Smooth muscle cell (in vitro differentiated cells): ENCODE results near the gene COX8C. TPM values are rescaled to one million over a fixed set of nuclear protein-coding genes. Genes with fewer than 3 reads are reported as not detected.
"Not testable (repeated sequence)": the region's sequence is repeated elsewhere in the genome, so short reads cannot be mapped to it uniquely, and the experiment has no call there.

Experiments used
- DNase-seq: peaks from one replicate; lab custom pipeline; 2025; ENCODE audit not compliant: unreplicated experiment; lab: John Stamatoyannopoulos, UW
- H2AFZ ChIP-seq: fragments of 200-600 bp; sonication (generic); 2 replicates; pipeline ENCODE4 v1.6.0; 2016; ENCODE audit warnings: antibody characterized with exemption, low read depth, mild to moderate bottlenecking
- H3F3A ChIP-seq: fragments of 200-600 bp; sonication (generic); 2 replicates; pipeline ENCODE4 v1.6.0; 2017; ENCODE audit warnings: antibody characterized with exemption, low read depth
- H3K27ac ChIP-seq: fragments of 200-600 bp; sonication (generic); 2 replicates; pipeline ENCODE4 v1.5.1; 2016; ENCODE audit warnings: low read depth, mild to moderate bottlenecking
- H3K27me3 ChIP-seq: fragments of 200-600 bp; sonication (generic); 2 replicates; pipeline ENCODE4 v1.6.1; 2016; ENCODE audit warnings: low read depth, mild to moderate bottlenecking
- H3K36me3 ChIP-seq: fragments of 200-600 bp; sonication (generic); 2 replicates; pipeline ENCODE4 v1.5.1; 2016; ENCODE audit warnings: low read depth
- H3K4me1 ChIP-seq: fragments of 200-600 bp; sonication (generic); 2 replicates; pipeline ENCODE4 v1.5.1; 2016; ENCODE audit warnings: low read depth
- H3K4me2 ChIP-seq: fragments of 200-600 bp; sonication (generic); 2 replicates; pipeline ENCODE4 v1.6.0; 2016; ENCODE audit warnings: mild to moderate bottlenecking
- H3K4me3 ChIP-seq: fragments of 200-600 bp; sonication (generic); 2 replicates; pipeline ENCODE4 v1.5.1; 2016; ENCODE audit warnings: mild to moderate bottlenecking
- H3K79me2 ChIP-seq: fragments of 200-600 bp; sonication (generic); 2 replicates; pipeline ENCODE4 v1.6.0; 2016; ENCODE audit warnings: low read depth, mild to moderate bottlenecking
- H3K9ac ChIP-seq: fragments of 200-600 bp; sonication (generic); 2 replicates; pipeline ENCODE4 v1.6.0; 2016; ENCODE audit warnings: low read depth
- H3K9me3 ChIP-seq: fragments of 200-600 bp; sonication (generic); replicated peaks from 2 replicates; pipeline ENCODE4 v1.5.1; 2016; ENCODE audit warnings: low read depth
- H4K20me1 ChIP-seq: fragments of 200-600 bp; sonication (generic); 2 replicates; pipeline ENCODE4 v1.6.0; 2016; ENCODE audit warnings: low read depth
- WGBS: methylation state at CpG from one replicate; pipeline ENCODE4 v1.1.7; 2016; ENCODE audit warnings: low lambda C conversion rate; 5-methylcytosine and 5-hydroxymethylcytosine counted together
- polyA plus RNA-seq: library from polyadenylated mRNA; unstranded; fragments of >200 nt; fragmentation: Nextera tagmentation; extraction: Ambion mirVana; gene quantifications from 2 replicates; pipeline ENCODE4 v1.2.1, GENCODE V29; 2016
- total RNA-seq: library from RNA; depleted of rRNA; stranded (reverse); fragments of >200 nt; gene quantifications from 2 replicates; pipeline ENCODE4 v1.2.3, GENCODE V29; 2014
- TF ChIP-seq, protein P1 (sequence below): fragments of 200-600 bp; sonication (generic); IDR thresholded peaks from 2 replicates; pipeline ENCODE4 v1.5.1; 2017; ENCODE audit warnings: borderline replicate concordance, mild to moderate bottlenecking, antibody characterized with exemption; ENCODE audit not compliant: insufficient read depth, poor library complexity, severe bottlenecking

The COX8C gene
- total and polyA plus RNA-seq, 2 experiments from 2014 or later = not detected

DNA sequence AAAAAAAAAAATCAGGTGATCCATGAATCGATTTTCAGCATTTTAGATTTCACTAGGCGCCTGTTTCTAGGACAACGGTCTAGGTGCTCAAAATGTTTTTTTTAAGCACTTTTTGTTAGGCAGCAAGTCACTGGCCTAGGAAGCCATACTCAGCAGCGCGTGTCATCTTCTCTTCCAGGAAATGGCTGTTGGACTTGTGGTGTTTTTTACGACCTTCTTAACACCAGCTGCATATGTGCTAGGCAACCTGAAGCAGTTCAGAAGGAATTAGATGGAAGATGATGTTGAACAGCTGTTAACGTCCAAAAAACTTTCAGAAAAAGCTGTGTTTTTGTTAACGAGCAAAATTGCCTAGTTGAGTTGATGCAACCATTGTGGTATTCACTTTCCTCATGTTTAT is 868 bp downstream of the COX8C start:
- Histone ChIP-seq H4K20me1 (no peaks in the 10 kb centered on the region), H3K36me3 (no peaks in the 10 kb centered on the region), H3K4me1 (peaks cover 11% of the 10 kb centered on the region), H3F3A (no peaks in the 10 kb centered on the region), H3K9ac (no peak overlapping the region), H3K4me2 (no peak overlapping the region), H3K9me3 (no peaks in the 10 kb centered on the region), H3K4me3 (no peak overlapping the region), H3K27ac (no peak overlapping the region), H3K27me3 (no peaks in the 10 kb centered on the region), H2AFZ (no peak overlapping the region), H3K79me2 (no peaks in the 10 kb centered on the region)
- 72% methylated on average over 8 of the region's 8 CpGs for WGBS
- no peak for DNase-seq
- TF ChIP-seq, protein P1, sequence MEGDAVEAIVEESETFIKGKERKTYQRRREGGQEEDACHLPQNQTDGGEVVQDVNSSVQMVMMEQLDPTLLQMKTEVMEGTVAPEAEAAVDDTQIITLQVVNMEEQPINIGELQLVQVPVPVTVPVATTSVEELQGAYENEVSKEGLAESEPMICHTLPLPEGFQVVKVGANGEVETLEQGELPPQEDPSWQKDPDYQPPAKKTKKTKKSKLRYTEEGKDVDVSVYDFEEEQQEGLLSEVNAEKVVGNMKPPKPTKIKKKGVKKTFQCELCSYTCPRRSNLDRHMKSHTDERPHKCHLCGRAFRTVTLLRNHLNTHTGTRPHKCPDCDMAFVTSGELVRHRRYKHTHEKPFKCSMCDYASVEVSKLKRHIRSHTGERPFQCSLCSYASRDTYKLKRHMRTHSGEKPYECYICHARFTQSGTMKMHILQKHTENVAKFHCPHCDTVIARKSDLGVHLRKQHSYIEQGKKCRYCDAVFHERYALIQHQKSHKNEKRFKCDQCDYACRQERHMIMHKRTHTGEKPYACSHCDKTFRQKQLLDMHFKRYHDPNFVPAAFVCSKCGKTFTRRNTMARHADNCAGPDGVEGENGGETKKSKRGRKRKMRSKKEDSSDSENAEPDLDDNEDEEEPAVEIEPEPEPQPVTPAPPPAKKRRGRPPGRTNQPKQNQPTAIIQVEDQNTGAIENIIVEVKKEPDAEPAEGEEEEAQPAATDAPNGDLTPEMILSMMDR = no peak

DNA sequence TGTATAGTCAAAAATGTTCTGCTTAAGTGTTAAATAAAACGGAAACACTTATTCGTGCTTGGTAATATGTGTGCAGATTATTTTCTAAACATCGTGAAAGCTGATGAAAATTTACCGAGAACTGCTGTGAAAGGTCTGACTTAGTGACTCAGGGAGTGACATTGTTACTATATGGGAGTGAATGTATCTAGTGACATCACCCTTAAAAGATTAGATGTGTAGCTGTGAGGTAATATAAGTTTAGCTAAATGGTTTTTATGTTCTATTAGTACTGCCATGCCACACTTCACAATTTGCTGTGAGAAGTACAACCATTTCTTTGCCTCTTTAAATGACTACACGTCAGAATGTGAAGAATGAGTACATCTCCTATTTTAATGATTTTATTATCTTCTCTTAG is 1.3 kb downstream of the COX8C start:
- TF ChIP-seq, protein P1 = no peak
- no peaks in the 10 kb centered on the region for H3F3A ChIP-seq
- H3K4me1 ChIP-seq = peaks cover 11% of the 10 kb centered on the region
- no peaks in the 10 kb centered on the region for H3K79me2 ChIP-seq
- no peaks in the 10 kb centered on the region for H4K20me1 ChIP-seq
- WGBS = 81% methylated on average over 5 of the region's 5 CpGs
- no peak overlapping the region for H3K9ac ChIP-seq
- H3K36me3 ChIP-seq = no peaks in the 10 kb centered on the region
- H3K4me3 ChIP-seq = no peak overlapping the region
- no peak overlapping the region for H3K27ac ChIP-seq
- no peaks in the 10 kb centered on the region for H3K9me3 ChIP-seq
- no peak overlapping the region for H3K4me2 ChIP-seq
- DNase-seq = no peak
- no peak overlapping the region for H2AFZ ChIP-seq
- H3K27me3 ChIP-seq = no peaks in the 10 kb centered on the region

DNA sequence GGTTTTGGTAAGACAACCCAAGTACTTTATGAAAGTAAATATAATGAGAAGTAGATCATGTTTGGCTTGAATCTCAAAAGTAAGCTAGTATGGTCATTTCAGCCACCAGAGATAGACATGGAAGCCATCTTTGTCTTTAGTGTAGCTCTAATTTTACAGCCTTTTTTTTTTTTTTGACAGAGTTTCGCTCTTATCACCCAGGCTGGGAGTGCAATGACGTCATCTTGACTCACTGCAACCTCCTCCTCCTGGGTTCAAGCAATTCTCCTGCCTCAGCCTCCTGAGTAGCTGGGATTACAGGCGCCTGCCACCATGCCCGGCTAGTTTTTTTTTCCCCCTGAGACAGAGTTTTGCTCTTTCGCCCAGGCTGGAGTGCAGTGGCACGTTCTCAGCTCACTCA is 7.9 kb downstream of the COX8C start:
- not testable (repeated sequence) for H3K4me3 ChIP-seq, H3K27me3 ChIP-seq, H3K9ac ChIP-seq, H3K36me3 ChIP-seq, DNase-seq, H3K27ac ChIP-seq, H3K4me1 ChIP-seq, H4K20me1 ChIP-seq, H2AFZ ChIP-seq, H3F3A ChIP-seq, H3K79me2 ChIP-seq, H3K4me2 ChIP-seq, H3K9me3 ChIP-seq
- WGBS = 77% methylated on average over 6 of the region's 6 CpGs

DNA sequence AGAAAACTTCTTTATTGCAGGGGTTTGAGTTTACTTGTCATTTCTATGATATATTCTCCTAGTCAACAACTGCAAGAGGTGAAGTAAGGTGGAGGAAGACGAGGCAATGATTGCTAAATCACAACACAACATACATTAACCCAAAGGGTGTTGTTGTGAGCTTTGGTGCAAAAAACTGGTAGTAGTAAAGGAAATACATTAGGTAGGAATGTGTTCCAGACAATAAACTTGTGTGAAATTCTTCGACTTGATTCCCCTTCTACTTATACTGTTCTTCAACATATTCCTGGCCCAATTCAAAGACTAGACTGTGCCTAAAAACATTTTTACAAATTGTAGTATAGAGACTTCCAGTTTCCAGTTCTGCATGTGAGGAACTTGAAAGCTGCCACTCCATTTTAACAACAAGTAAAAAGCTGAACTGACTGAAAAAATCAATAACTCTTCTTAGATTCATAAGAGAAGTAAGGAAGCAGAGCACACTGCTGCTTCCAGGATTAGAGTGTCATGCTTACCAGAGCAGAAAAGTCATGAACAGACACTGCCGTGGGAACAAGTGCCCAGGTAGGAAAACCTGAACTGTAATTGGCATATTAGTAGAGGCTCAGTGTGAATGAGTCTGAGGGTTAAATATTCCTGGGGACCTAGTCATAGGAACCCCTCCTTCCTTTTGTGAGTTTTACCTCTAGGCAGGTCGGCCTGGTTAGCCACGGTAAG is 22.2 kb downstream of the COX8C start:
- WGBS = 85% methylated on average over 5 of the region's 5 CpGs
- no peak overlapping the region for H3K4me3 ChIP-seq
- no peaks in the 10 kb centered on the region for H3K36me3 ChIP-seq
- H3K27ac ChIP-seq = no peak overlapping the region
- H4K20me1 ChIP-seq = no peaks in the 10 kb centered on the region
- H3K79me2 ChIP-seq = no peaks in the 10 kb centered on the region
- no peaks in the 10 kb centered on the region for H3F3A ChIP-seq
- TF ChIP-seq, protein P1 = no peak
- no peak for DNase-seq
- no peak overlapping the region for H2AFZ ChIP-seq
- no peak overlapping the region for H3K9ac ChIP-seq
- H3K4me1 ChIP-seq = no peaks in the 10 kb centered on the region
- no peaks in the 10 kb centered on the region for H3K9me3 ChIP-seq
- no peak overlapping the region for H3K4me2 ChIP-seq
- no peaks in the 10 kb centered on the region for H3K27me3 ChIP-seq
